Esophagus muscularis mucosa (tissue), 4 donors: Measurements from ENCODE around the gene ATXN10.

Source experiments
- CTCF ChIP-seq, 3 experiments: fragments of 200-600 bp in 2 of 3; fragments of 450-650 bp in 1 of 3; sonication (generic) in 2 of 3; IDR thresholded peaks; one replicate each; pipeline ENCODE4 v1.5.1; 2017 to 2019; ENCODE audit warnings: antibody characterized with exemption in 3 of 3, mild to moderate bottlenecking in 2 of 3, moderate library complexity in 1 of 3
- EP300 ChIP-seq: sonication (generic); formaldehyde crosslinking; IDR thresholded peaks from one replicate; pipeline ENCODE4 v1.6.1; 2017; ENCODE audit warnings: antibody characterized with exemption
- POLR2A ChIP-seq: fragments of 450-650 bp; IDR thresholded peaks from one replicate; pipeline ENCODE4 v1.6.1; 2017; ENCODE audit warnings: antibody characterized with exemption, moderate library complexity, mild to moderate bottlenecking, low read depth
- POLR2AphosphoS5 ChIP-seq, 2 donors: sonication (generic); formaldehyde crosslinking; IDR thresholded peaks; one replicate each; pipeline ENCODE4 v1.6.1; 2017; ENCODE audit warnings: antibody characterized with exemption in 2 of 2

GRCh38 chr22:45768490-45768889 lies 96.9 kb downstream of the ATXN10 start:
- TF ChIP-seq POLR2AphosphoS5 (IDR thresholded peaks at IDR 0.05) (no peak), POLR2A (no peak), CTCF (IDR thresholded peaks at IDR 0.05) (no peak), EP300 (no peak)
